ENCODE measurements around the gene KCNK5.

The KCNK5 gene

DNA sequence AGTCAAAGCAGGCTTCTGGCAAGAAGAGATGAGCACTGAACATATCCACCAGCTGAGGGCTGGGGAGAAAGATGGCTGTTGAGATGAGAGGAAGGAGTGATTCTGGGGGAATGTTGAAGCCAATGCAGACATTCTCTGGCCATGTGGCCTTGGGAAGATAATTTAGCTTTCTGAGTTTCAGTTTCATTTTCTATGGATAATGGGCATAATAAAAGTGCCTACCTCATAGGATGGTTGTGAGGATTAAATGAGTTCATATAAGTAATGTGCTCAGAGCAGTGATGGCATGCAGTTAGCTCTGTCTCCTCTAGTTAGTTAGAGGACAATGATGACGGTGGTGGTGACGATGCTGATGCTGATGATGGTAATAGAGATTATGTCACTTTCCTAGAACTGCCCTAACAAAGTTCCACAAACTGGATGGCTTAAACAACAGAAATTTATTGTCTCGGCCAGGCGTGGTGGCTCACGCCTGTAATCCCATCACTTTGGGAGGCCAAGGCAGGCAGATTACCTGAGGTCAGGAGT, 18.5 kb upstream of the KCNK5 start:
- no peak for DNase-seq (ENCODE audit: extremely low read depth, low read depth)
- H3K4me3 ChIP-seq (replicated peaks; ENCODE audit: low read depth, low read length), result no peak overlapping the region
- TF ChIP-seq CTCF (IDR thresholded peaks at IDR 0.05; ENCODE audit: low read depth, low read length, missing control alignments), result no peak

- no peak for TF ChIP-seq CTCF (IDR thresholded peaks at IDR 0.05; ENCODE audit: low read depth, low read length, missing control alignments)
- no peak overlapping the region for H3K4me3 ChIP-seq (replicated peaks; ENCODE audit: low read depth, low read length)
- no peak for DNase-seq (ENCODE audit: extremely low read depth, low read depth)
Observed at GRCh38 chr6:39243809-39244208, 14.5 kb upstream of the KCNK5 start.

DNA sequence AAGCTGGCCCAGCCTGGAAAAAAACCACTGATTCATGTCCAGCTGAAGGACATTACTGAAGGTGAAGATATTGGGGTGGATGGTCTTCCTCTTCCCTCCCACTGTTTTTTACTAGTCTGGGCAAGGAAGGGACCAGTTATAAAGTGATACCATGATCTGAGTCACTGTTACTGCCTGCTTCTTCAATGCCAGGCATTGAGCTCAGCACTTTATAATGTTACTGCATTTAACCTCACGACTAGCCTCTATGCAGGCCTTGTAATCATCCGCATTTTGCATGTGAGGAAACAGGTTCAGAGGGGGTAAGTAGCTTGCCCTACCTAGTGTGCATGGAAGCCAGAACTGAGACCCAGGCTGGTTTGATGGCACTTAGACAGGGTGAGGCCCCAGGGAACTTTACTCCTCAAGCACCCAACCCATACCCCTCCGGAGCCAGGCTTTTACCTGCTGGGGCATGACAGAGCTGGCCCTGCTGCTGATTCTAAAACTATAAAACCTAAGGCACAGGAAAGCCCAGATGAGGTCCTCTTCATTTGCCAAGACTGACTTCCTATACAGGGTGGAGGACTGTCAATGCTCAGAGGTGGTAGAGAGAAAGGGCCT, 11.0 kb upstream of the KCNK5 start:
- DNase-seq (ENCODE audit: extremely low read depth, low read depth), result no peak
- H3K4me3 ChIP-seq (replicated peaks; ENCODE audit: low read depth, low read length), result no peak overlapping the region
- TF ChIP-seq CTCF (IDR thresholded peaks at IDR 0.05; ENCODE audit: low read depth, low read length, missing control alignments), result no peak

DNA sequence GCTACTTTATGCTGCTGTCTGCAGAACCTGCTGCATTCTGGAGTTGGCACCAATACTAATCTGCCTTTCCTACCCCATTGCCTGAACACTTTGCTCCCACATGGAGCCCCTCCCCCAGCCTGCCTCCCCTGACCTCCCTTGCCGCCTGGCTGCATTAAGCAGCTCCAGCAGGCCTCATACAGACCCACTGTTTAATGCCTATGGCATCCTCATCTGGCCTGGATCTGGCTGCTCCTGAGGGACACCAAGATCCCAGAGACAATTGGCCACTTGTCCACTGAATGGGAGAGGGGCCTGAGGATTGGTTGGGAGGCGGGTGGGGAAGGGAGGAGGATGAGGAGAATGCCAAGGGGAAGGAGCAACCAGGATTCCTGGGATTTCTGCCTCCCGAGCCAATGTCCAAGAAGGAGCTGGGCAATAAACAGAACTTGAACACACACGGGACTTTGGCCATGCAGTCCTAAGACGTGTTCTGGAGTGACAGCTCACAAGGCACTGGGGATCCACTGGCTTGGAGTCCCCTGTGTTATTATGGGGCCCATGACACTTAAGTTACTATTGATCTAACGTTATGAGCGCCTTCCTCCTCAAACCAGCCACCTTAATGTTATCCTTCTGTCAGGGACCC, 10.4 kb upstream of the KCNK5 start:
- H3K4me3 ChIP-seq (replicated peaks; ENCODE audit: low read depth, low read length), result no peak overlapping the region
- no peak for DNase-seq (ENCODE audit: extremely low read depth, low read depth)
- TF ChIP-seq CTCF (IDR thresholded peaks at IDR 0.05; ENCODE audit: low read depth, low read length, missing control alignments), result no peak

DNA sequence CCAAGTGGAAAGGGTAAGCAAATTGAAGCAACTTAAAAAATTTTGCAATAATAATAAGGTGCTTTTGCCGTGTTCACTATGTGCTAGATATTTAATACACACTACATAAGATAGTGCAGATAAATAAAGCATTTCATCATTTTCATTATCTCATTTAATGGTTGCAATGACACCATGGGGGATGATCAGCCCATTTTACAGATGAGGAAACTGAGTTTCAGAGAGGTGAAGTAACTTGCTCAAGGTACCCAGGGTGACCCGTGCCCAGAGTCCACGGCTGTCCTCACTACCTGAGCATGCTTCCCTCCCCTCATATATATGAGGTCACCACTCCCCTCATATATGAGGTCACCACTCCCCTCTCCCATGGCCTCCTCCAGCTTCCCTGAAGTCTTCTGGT, 7.5 kb upstream of the KCNK5 start:
- TF ChIP-seq CTCF (IDR thresholded peaks at IDR 0.05; ENCODE audit: low read depth, low read length, missing control alignments), result no peak
- H3K4me3 ChIP-seq (replicated peaks; ENCODE audit: low read depth, low read length), result no peak overlapping the region
- DNase-seq (ENCODE audit: extremely low read depth, low read depth), result no peak

DNA sequence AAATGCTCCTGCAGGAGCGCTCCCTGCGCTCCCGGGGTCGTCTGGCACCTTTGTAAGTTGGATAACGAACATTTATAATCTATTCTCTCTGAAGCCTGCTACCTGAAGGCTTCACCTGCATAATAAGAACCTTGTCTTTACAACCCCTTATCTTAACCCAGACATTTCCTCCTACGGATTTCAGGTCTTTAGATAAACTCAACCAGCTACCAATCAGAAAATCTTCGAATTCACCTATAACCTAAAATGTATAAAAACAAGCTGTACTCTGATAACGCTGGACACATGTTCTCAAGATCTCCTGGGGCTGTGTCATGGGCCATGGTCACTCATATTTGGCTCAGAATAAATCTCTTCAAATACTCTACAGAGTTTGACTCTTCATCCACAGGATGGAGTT, 4.1 kb upstream of the KCNK5 start:
- no peak for DNase-seq (ENCODE audit: extremely low read depth, low read depth)
- TF ChIP-seq CTCF (IDR thresholded peaks at IDR 0.05; ENCODE audit: low read depth, low read length, missing control alignments), result no peak
- H3K4me3 ChIP-seq (replicated peaks; ENCODE audit: low read depth, low read length), result no peak overlapping the region
